ENCODE measurements around the gene GPR152.
"Not testable (repeated sequence)": the region's sequence is repeated elsewhere in the genome, so short reads cannot be mapped to it uniquely, and the experiment has no call there.

GPR152 gene

GRCh38 chr11:67405196-67405567 lies 47.3 kb downstream of the GPR152 start:
- Histone ChIP-seq H3K4me1 (ENCODE audit: control extremely low read depth in 1 of 4, control insufficient read depth in 4 of 4, insufficient read depth in 4 of 4, low read length in 3 of 4) (peaks cover 15 to 95% (median 93%) of the 10 kb centered on the region in 4 experiments), H3K27me3 (replicated peaks in 2 of 5; ENCODE audit: control insufficient read depth in 4 of 5, insufficient read depth in 5 of 5, low read length in 4 of 5) (no peaks in the 10 kb centered on the region), H3K9me3 (ENCODE audit: control extremely low read depth in 1 of 5, control insufficient read depth in 4 of 5, insufficient read depth in 2 of 5, low read depth in 1 of 5, low read length in 4 of 5) (no peaks in the 10 kb centered on the region), H3K36me3 (ENCODE audit: control insufficient read depth in 4 of 4, insufficient read depth in 4 of 4, low read length in 3 of 4) (peaks cover 0 to 40% (median 14%) of the 10 kb centered on the region in 4 experiments), H3K4me3 (ENCODE audit: control insufficient read depth in 1 of 7, extremely low read depth in 1 of 7, insufficient read depth in 4 of 7, low read depth in 2 of 7, low read length in 6 of 7) (peak overlapping the region in 5 of 7 experiments; percentile 60 to 87 (median 79)), H3K27ac (ENCODE audit: insufficient read depth in 1 of 2, low read depth in 1 of 2, low read length in 2 of 2, poor library complexity in 1 of 2, severe bottlenecking in 2 of 2) (peak overlapping the region in 1 of 2 experiments; percentile 14)
- CTCF ChIA-PET = interaction anchor here (1.3 to 6.1 kb wide), 3 partner anchors 13 to 32 kb away, joined by 3 to 60 read pairs (median 4); partner anchors contain the start of genes CARNS1 and PTPRCAP
- 94% methylated on average over 6 of the region's 6 CpGs for WGBS (ENCODE audit: insufficient coverage)
- no peak for DNase-seq
- POLR2A ChIA-PET = interaction anchor here (2.1 kb wide), 1 partner anchor 14 kb away, joined by 8 read pairs; the partner anchor contains the start of gene RAD9A

- Histone ChIP-seq H3K27ac (ENCODE audit: insufficient read depth in 1 of 2, low read depth in 1 of 2, low read length in 2 of 2, poor library complexity in 1 of 2, severe bottlenecking in 2 of 2) (peak overlapping the region; percentile 64 to 83), H3K27me3 (replicated peaks in 2 of 5; ENCODE audit: control insufficient read depth in 4 of 5, insufficient read depth in 5 of 5, low read length in 4 of 5) (no peaks in the 10 kb centered on the region), H3K4me1 (ENCODE audit: control extremely low read depth in 1 of 4, control insufficient read depth in 4 of 4, insufficient read depth in 4 of 4, low read length in 3 of 4) (peaks cover 15 to 92% (median 90%) of the 10 kb centered on the region in 4 experiments), H3K9me3 (ENCODE audit: control extremely low read depth in 1 of 5, control insufficient read depth in 4 of 5, insufficient read depth in 2 of 5, low read depth in 1 of 5, low read length in 4 of 5) (no peaks in the 10 kb centered on the region), H3K4me3 (ENCODE audit: control insufficient read depth in 1 of 7, extremely low read depth in 1 of 7, insufficient read depth in 4 of 7, low read depth in 2 of 7, low read length in 6 of 7) (peak overlapping the region; percentile 51 to 87 (median 69)), H3K36me3 (ENCODE audit: control insufficient read depth in 4 of 4, insufficient read depth in 4 of 4, low read length in 3 of 4) (peaks cover 0 to 43% (median 17%) of the 10 kb centered on the region in 4 experiments)
- DNase-seq = no peak
- POLR2A ChIA-PET = interaction anchor here (0.5 to 2.1 kb wide), 4 partner anchors 10 to 841 kb away, joined by 3 to 8 read pairs (median 4); partner anchors contain the start of gene RAD9A
- CTCF ChIA-PET = interaction anchor here (0.6 to 6.1 kb wide), 9 partner anchors 9 to 133 kb away, joined by 3 to 60 read pairs (median 3); partner anchors contain the start of genes CARNS1, PTPRCAP and TMEM134
- WGBS (ENCODE audit: insufficient coverage) = 48% methylated on average over 10 of the region's 13 CpGs
These were observed 47.9 kb downstream of the GPR152 start for GRCh38 chr11:67404515-67405195.

DNA sequence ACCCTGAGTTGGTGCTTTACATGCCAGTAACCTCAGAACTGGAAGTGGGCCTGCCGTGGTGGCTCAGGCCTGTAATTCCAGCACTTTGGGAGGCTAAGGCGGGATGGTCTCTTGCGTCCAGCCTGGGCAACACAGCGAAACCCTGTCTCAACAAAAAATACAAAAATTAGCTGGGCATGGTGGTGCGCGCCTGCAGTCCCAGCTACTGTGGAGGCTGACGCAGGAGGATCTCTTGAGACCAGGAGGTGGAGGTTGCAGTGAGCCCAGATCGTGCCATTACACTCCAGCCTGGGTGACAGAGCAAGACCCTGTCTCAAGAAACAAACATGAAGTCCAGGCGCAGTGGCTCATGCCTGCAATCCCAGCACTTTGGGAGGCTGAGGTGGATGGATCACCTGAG lies 49.4 kb downstream of the GPR152 start:
- not testable (repeated sequence) for H3K27me3 ChIP-seq (replicated peaks in 2 of 5; ENCODE audit: control insufficient read depth in 4 of 5, insufficient read depth in 5 of 5, low read length in 4 of 5); H3K9me3 ChIP-seq (ENCODE audit: control extremely low read depth in 1 of 5, control insufficient read depth in 4 of 5, insufficient read depth in 2 of 5, low read depth in 1 of 5, low read length in 4 of 5); DNase-seq
- Histone ChIP-seq H3K36me3 (ENCODE audit: control insufficient read depth in 4 of 4, insufficient read depth in 4 of 4, low read length in 3 of 4) (peaks cover 3 to 53% (median 31%) of the 10 kb centered on the region in 4 experiments), H3K4me3 (ENCODE audit: control insufficient read depth in 1 of 7, extremely low read depth in 1 of 7, insufficient read depth in 4 of 7, low read depth in 2 of 7, low read length in 6 of 7) (peak overlapping the region in 6 of 7 experiments; percentile 11 to 87 (median 64)), H3K27ac (ENCODE audit: insufficient read depth in 1 of 2, low read depth in 1 of 2, low read length in 2 of 2, poor library complexity in 1 of 2, severe bottlenecking in 2 of 2) (peak overlapping the region in 1 of 2 experiments; percentile 83), H3K4me1 (ENCODE audit: control extremely low read depth in 1 of 4, control insufficient read depth in 4 of 4, insufficient read depth in 4 of 4, low read length in 3 of 4) (peaks cover 10 to 90% (median 81%) of the 10 kb centered on the region in 4 experiments)
- ChIA-PET POLR2A (interaction anchor here (1.0 to 1.9 kb wide), 4 partner anchors 16 to 34 kb away, joined by 3 to 10 read pairs (median 3); partner anchors contain the start of gene RPS6KB2), CTCF (interaction anchor here (1.1 to 6.1 kb wide), 11 partner anchors 10 to 103 kb away, joined by 3 to 60 read pairs (median 11); partner anchors contain the start of genes CARNS1, PITPNM1, POLD4 and PTPRCAP)
- WGBS (ENCODE audit: insufficient coverage) = 92% methylated on average over 8 of the region's 9 CpGs

GRCh38 chr11:67402192-67402839 lies 50.2 kb downstream of the GPR152 start:
- not testable (repeated sequence) for H3K9me3 ChIP-seq (ENCODE audit: control extremely low read depth in 1 of 5, control insufficient read depth in 4 of 5, insufficient read depth in 2 of 5, low read depth in 1 of 5, low read length in 4 of 5); DNase-seq; H3K27me3 ChIP-seq (replicated peaks in 2 of 5; ENCODE audit: control insufficient read depth in 4 of 5, insufficient read depth in 5 of 5, low read length in 4 of 5)
- 55% methylated on average over 12 of the region's 19 CpGs for WGBS (ENCODE audit: insufficient coverage)
- ChIA-PET POLR2A (interaction anchor here (0.9 to 1.9 kb wide), 7 partner anchors 9 to 38 kb away, joined by 4 to 10 read pairs (median 7); partner anchors contain the start of genes RAD9A and RPS6KB2), CTCF (interaction anchor here (0.7 to 6.1 kb wide), 18 partner anchors 9 to 103 kb away, joined by 3 to 60 read pairs (median 8); partner anchors contain the start of genes CARNS1, PITPNM1, POLD4 and PTPRCAP)
- peak overlapping the region; percentile 54 to 83 for H3K27ac ChIP-seq (ENCODE audit: insufficient read depth in 1 of 2, low read depth in 1 of 2, low read length in 2 of 2, poor library complexity in 1 of 2, severe bottlenecking in 2 of 2)
- peaks cover 3 to 53% (median 37%) of the 10 kb centered on the region in 4 experiments for H3K36me3 ChIP-seq (ENCODE audit: control insufficient read depth in 4 of 4, insufficient read depth in 4 of 4, low read length in 3 of 4)
- H3K4me3 ChIP-seq (ENCODE audit: control insufficient read depth in 1 of 7, extremely low read depth in 1 of 7, insufficient read depth in 4 of 7, low read depth in 2 of 7, low read length in 6 of 7) = peak overlapping the region in 6 of 7 experiments; percentile 25 to 87 (median 54)
- peaks cover 7 to 90% (median 80%) of the 10 kb centered on the region in 4 experiments for H3K4me1 ChIP-seq (ENCODE audit: control extremely low read depth in 1 of 4, control insufficient read depth in 4 of 4, insufficient read depth in 4 of 4, low read length in 3 of 4)

GRCh38 chr11:67401495-67402191 lies 50.9 kb downstream of the GPR152 start, which contains the start of gene PPP1CA:
Gene PPP1CA, minus strand, starts transcription at chr11:67401858. Its CDS starts 76 bp downstream, at chr11:67401782.
- 0% methylated on average over 15 of the region's 73 CpGs for whole genome bisulfite sequencing (ENCODE audit: insufficient coverage)
- peaks cover 3 to 50% (median 37%) of the 10 kb centered on the region in 4 experiments for H3K36me3 ChIP-seq (ENCODE audit: control insufficient read depth in 4 of 4, insufficient read depth in 4 of 4, low read length in 3 of 4)

More at GRCh38 chr11:67401495-67402191, 50.9 kb downstream of the GPR152 start, which contains the start of gene PPP1CA:
- Histone ChIP-seq H3K9me3 (ENCODE audit: control extremely low read depth in 1 of 5, control insufficient read depth in 4 of 5, insufficient read depth in 2 of 5, low read depth in 1 of 5, low read length in 4 of 5) (no peaks in the 10 kb centered on the region), H3K4me3 (ENCODE audit: control insufficient read depth in 1 of 7, extremely low read depth in 1 of 7, insufficient read depth in 4 of 7, low read depth in 2 of 7, low read length in 6 of 7) (peak within 1 kb of the TSS; percentile 64 to 89 (median 82)), H3K4me1 (ENCODE audit: control extremely low read depth in 1 of 4, control insufficient read depth in 4 of 4, insufficient read depth in 4 of 4, low read length in 3 of 4) (peaks cover 7 to 90% (median 80%) of the 10 kb centered on the region in 4 experiments), H3K27ac (ENCODE audit: insufficient read depth in 1 of 2, low read depth in 1 of 2, low read length in 2 of 2, poor library complexity in 1 of 2, severe bottlenecking in 2 of 2) (peak within 1 kb of the TSS; percentile 54 to 83), H3K27me3 (replicated peaks in 2 of 5; ENCODE audit: control insufficient read depth in 4 of 5, insufficient read depth in 5 of 5, low read length in 4 of 5) (no peaks in the 10 kb centered on the region)
- CTCF ChIA-PET = interaction anchor here (0.6 to 6.1 kb wide), 20 partner anchors 10 to 182 kb away, joined by 3 to 60 read pairs (median 6); partner anchors contain the start of genes CARNS1, GSTP1, PITPNM1 and PTPRCAP
- POLR2A ChIA-PET = interaction anchor here (0.6 to 1.9 kb wide), 14 partner anchors 9 to 82 kb away, joined by 3 to 10 read pairs (median 4); partner anchors contain the start of genes POLD4, PTPRCAP, RAD9A and RPS6KB2
- peak; percentile 84 to 91 (median 89) for DNase-seq

All from common myeloid progenitor, CD34-positive (primary cell).